Activated CD4-positive, alpha-beta memory T cell treated with anti-CD3 and anti-CD28 coated beads for 36 hours (primary cell): ENCODE results near the gene SMYD3. TPM values are rescaled to one million over a fixed set of nuclear protein-coding genes. Genes with fewer than 3 reads are reported as not detected.

Experiments used
- CTCF ChIA-PET: fragments of 350-600 bp; sonication (Branson Sonifier 250); formaldehyde crosslinking; loops from one replicate; lab custom pipeline; 2021; ENCODE audit warnings: antibody characterized with exemption, inconsistent platforms; lab: Charles Lee
- POLR2A ChIA-PET: fragments of 350-600 bp; sonication (Branson Sonifier 250); formaldehyde crosslinking; loops from one replicate; lab custom pipeline; 2021; ENCODE audit warnings: antibody characterized with exemption; lab: Charles Lee
- DNase-seq: peaks from one replicate; pipeline ENCODE4 v3.0.0-alpha.2; 2020
- H3K27ac Mint-ChIP-seq: one replicate; pipeline ENCODE4 v1.8.0; 2021; ENCODE audit warnings: mixed read lengths
- H3K27me3 Mint-ChIP-seq: one replicate; pipeline ENCODE4 v1.8.0; 2021; ENCODE audit warnings: mixed read lengths
- H3K36me3 Mint-ChIP-seq: one replicate; pipeline ENCODE4 v1.8.0; 2021; ENCODE audit warnings: mixed read lengths
- H3K4me1 Mint-ChIP-seq: one replicate; pipeline ENCODE4 v1.8.0; 2021; ENCODE audit warnings: low read depth, mixed read lengths
- H3K4me3 Mint-ChIP-seq: one replicate; pipeline ENCODE4 v1.8.0; 2021; ENCODE audit warnings: mild to moderate bottlenecking, mixed read lengths
- H3K9me3 Mint-ChIP-seq: one replicate; pipeline ENCODE4 v1.8.0; 2021; ENCODE audit warnings: mixed read lengths
- intact Hi-C: fragments of 100-400 bp; cut with micrococcal nuclease; formaldehyde crosslinking; loops from one replicate; pipeline ENCODE4 v1.15.1; 2023
- total RNA-seq, 2 experiments: library from RNA; stranded (reverse); gene quantifications; one replicate each; pipeline ENCODE4 v1.2.3, GENCODE V29; 2021

SMYD3 gene
- total RNA-seq, 2 experiments from 2014 or later = 16.6 to 20.2 TPM

- intact Hi-C loops = no loop called here
- Mint-ChIP-seq H3K27me3 (no peaks in the 10 kb centered on the region), H3K36me3 (peaks cover 2% of the 10 kb centered on the region), H3K4me1 (no peaks in the 10 kb centered on the region), H3K9me3 (no peaks in the 10 kb centered on the region), H3K4me3 (no peak overlapping the region), H3K27ac (no peak overlapping the region)
- ChIA-PET POLR2A (interaction anchor here (0.6 kb wide), 1 partner anchor 800 kb away, joined by 3 read pairs; no protein-coding TSS in a partner anchor), CTCF (no interaction called here)
- DNase-seq = no peak
These were observed 439.5 kb downstream of the SMYD3 start for GRCh38 chr1:246067432-246068216.

GRCh38 chr1:246066573-246066972, 440.5 kb downstream of the SMYD3 start:
- H3K36me3 Mint-ChIP-seq = peaks cover 2% of the 10 kb centered on the region
- no peaks in the 10 kb centered on the region for H3K27me3 Mint-ChIP-seq
- no peaks in the 10 kb centered on the region for H3K4me1 Mint-ChIP-seq
- ChIA-PET CTCF (no interaction called here), POLR2A (no interaction called here)
- no peak for DNase-seq
- no peak overlapping the region for H3K27ac Mint-ChIP-seq
- intact Hi-C loops = no loop called here
- H3K4me3 Mint-ChIP-seq = no peak overlapping the region
- no peaks in the 10 kb centered on the region for H3K9me3 Mint-ChIP-seq

- Mint-ChIP-seq H3K36me3 (peaks cover 2% of the 10 kb centered on the region), H3K4me3 (no peak overlapping the region), H3K9me3 (no peaks in the 10 kb centered on the region), H3K27me3 (no peaks in the 10 kb centered on the region), H3K4me1 (no peaks in the 10 kb centered on the region), H3K27ac (no peak overlapping the region)
- POLR2A ChIA-PET = no interaction called here
- DNase-seq = no peak
- intact Hi-C loops = no loop called here
- CTCF ChIA-PET = no interaction called here
These were observed 441.5 kb downstream of the SMYD3 start for GRCh38 chr1:246065592-246065991.

DNA sequence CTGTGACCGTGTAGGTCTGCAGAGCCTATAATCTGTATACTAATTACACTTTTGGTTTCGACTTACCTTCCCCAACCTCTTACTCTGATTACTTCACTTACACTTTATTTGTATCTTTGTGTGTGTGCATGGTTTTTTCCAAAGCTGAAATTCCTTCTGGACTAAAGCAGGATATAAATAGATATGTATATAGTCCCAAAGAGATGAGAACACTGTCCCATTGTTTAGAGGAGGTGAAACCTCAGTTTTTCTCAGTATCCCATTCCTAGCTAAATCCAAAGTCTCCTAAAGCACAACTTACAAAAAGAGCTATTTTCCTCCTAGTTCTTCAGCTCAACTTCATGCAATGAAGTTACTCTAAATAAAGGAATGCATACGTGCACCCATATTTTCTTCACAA, 442.2 kb downstream of the SMYD3 start:
- ChIA-PET POLR2A (no interaction called here), CTCF (no interaction called here)
- H3K27ac Mint-ChIP-seq = no peak overlapping the region
- peaks cover 2% of the 10 kb centered on the region for H3K36me3 Mint-ChIP-seq
- H3K27me3 Mint-ChIP-seq = no peaks in the 10 kb centered on the region
- intact Hi-C loops = no loop called here
- no peaks in the 10 kb centered on the region for H3K4me1 Mint-ChIP-seq
- no peak overlapping the region for H3K4me3 Mint-ChIP-seq
- H3K9me3 Mint-ChIP-seq = no peaks in the 10 kb centered on the region
- DNase-seq = no peak

DNA sequence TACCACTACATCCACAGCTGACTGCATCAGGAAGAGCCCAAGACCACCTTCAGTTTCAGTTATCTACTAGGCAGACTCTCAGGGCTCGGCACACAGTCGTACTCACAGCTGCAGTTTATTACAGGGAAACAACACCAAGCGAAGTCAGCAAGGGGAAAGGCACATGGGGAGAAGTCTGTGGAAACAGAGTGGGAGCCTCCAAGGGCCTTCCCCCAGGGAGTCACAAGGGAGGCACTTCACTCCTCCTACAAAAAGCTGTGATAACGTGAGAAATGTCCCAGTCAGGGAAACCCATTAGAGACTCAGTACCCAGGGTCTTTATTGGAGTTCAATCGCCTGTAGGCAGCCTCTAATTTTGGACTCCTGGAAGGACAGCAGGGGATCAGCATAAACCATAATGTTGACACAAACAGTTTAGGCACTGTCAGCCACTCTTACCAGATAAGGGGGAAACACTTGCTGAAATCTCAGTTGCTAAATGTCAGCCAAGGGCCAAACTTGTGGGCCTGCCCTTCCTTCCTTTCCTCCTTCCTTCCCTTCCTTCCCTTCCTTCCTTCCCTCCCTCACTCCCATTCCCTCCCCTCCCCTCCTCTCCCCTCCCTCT, 444.0 kb downstream of the SMYD3 start:
- Mint-ChIP-seq H3K36me3 (peaks cover 2% of the 10 kb centered on the region), H3K9me3 (no peaks in the 10 kb centered on the region), H3K4me1 (no peaks in the 10 kb centered on the region), H3K27ac (no peak overlapping the region), H3K27me3 (no peaks in the 10 kb centered on the region), H3K4me3 (no peak overlapping the region)
- DNase-seq = no peak
- ChIA-PET POLR2A (no interaction called here), CTCF (no interaction called here)
- intact Hi-C loops = no loop called here

GRCh38 chr1:246058466-246058865, 448.6 kb downstream of the SMYD3 start:
- DNase-seq = no peak
- Mint-ChIP-seq H3K4me1 (no peaks in the 10 kb centered on the region), H3K27me3 (no peaks in the 10 kb centered on the region), H3K36me3 (peaks cover 8% of the 10 kb centered on the region), H3K9me3 (peaks cover 10% of the 10 kb centered on the region), H3K27ac (no peak overlapping the region), H3K4me3 (no peak overlapping the region)
- intact Hi-C loops = no loop called here
- CTCF ChIA-PET = no interaction called here
- POLR2A ChIA-PET = interaction anchor here (0.6 kb wide), 1 partner anchor 19 kb away, joined by 3 read pairs; no protein-coding TSS in a partner anchor

- Mint-ChIP-seq H3K9me3 (peaks cover 10% of the 10 kb centered on the region), H3K27me3 (no peaks in the 10 kb centered on the region), H3K4me3 (no peak overlapping the region), H3K27ac (no peak overlapping the region), H3K4me1 (no peaks in the 10 kb centered on the region), H3K36me3 (peaks cover 16% of the 10 kb centered on the region)
- intact Hi-C loops = no loop called here
- ChIA-PET POLR2A (no interaction called here), CTCF (no interaction called here)
- DNase-seq = no peak
These were observed 454.5 kb downstream of the SMYD3 start for GRCh38 chr1:246052603-246053002.

DNA sequence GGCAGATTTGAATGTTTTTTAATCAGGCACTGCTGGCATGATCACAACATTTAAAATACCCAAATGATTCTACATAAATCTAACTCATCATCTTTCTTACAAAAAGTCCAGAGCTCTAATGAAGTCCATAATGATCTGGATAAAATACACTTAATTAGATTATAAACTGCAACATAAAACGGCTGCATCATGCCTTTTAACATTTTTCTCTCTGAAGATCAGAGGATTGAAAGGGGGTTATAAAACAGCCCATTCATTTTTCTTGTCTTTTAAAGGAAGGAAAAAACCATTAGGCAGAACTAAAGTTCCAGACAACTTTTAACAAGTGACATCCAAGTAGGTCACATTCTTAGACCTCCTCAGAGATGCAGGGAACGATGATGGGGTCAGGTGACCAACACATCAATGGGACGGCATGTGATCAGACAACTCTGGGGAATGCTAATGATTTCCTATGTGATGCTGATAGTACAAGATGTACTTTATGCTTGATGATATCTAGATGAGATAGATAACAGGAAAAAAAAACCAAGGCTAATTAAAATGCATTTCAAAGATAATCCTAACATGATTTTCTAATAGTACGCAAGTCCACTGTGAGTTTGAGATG, 455.1 kb downstream of the SMYD3 start:
- Mint-ChIP-seq H3K4me1 (no peaks in the 10 kb centered on the region), H3K4me3 (no peak overlapping the region), H3K36me3 (peaks cover 16% of the 10 kb centered on the region), H3K9me3 (peaks cover 10% of the 10 kb centered on the region), H3K27me3 (no peaks in the 10 kb centered on the region), H3K27ac (no peak overlapping the region)
- POLR2A ChIA-PET = no interaction called here
- CTCF ChIA-PET = no interaction called here
- intact Hi-C loops = no loop called here
- no peak for DNase-seq

GRCh38 chr1:246048693-246049092, 458.4 kb downstream of the SMYD3 start:
- intact Hi-C loops = no loop called here
- Mint-ChIP-seq H3K9me3 (peaks cover 2% of the 10 kb centered on the region), H3K27me3 (no peaks in the 10 kb centered on the region), H3K4me1 (no peaks in the 10 kb centered on the region), H3K4me3 (no peak overlapping the region), H3K36me3 (peaks cover 8% of the 10 kb centered on the region), H3K27ac (no peak overlapping the region)
- ChIA-PET POLR2A (no interaction called here), CTCF (no interaction called here)
- DNase-seq = no peak

DNA sequence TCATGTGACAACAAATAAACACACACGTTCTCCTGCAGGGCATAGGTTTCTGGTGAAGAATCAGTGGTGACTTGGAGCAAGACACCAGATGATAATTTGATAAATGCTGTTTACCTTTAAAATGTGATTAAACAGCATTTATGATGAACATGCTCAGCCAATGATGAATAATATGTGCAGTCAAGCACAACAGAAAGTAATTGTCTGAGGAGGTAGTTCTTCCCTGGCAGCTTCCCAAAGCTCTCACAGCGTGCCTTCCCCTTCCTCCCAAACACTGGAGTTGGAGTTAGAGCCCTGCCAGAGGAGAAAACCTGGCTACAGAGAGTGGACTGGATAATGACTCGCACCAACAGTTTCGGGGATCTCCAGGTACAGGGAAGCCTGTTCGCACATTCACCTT, 463.5 kb downstream of the SMYD3 start:
- no peaks in the 10 kb centered on the region for H3K4me1 Mint-ChIP-seq
- H3K27ac Mint-ChIP-seq = no peak overlapping the region
- CTCF ChIA-PET = no interaction called here
- intact Hi-C loops = no loop called here
- H3K9me3 Mint-ChIP-seq = peaks cover 2% of the 10 kb centered on the region
- no peaks in the 10 kb centered on the region for H3K36me3 Mint-ChIP-seq
- no peak for DNase-seq
- POLR2A ChIA-PET = no interaction called here
- no peak overlapping the region for H3K4me3 Mint-ChIP-seq
- H3K27me3 Mint-ChIP-seq = no peaks in the 10 kb centered on the region

- CTCF ChIA-PET = interaction anchor here (0.6 kb wide), 1 partner anchor 454 kb away, joined by 3 read pairs; no protein-coding TSS in a partner anchor
- POLR2A ChIA-PET = no interaction called here
- H3K27me3 Mint-ChIP-seq = no peaks in the 10 kb centered on the region
- no peaks in the 10 kb centered on the region for H3K4me1 Mint-ChIP-seq
- peaks cover 2% of the 10 kb centered on the region for H3K9me3 Mint-ChIP-seq
- no peak overlapping the region for H3K4me3 Mint-ChIP-seq
- intact Hi-C loops = no loop called here
- no peak for DNase-seq
- H3K27ac Mint-ChIP-seq = no peak overlapping the region
- H3K36me3 Mint-ChIP-seq = no peaks in the 10 kb centered on the region
These were observed 465.7 kb downstream of the SMYD3 start for GRCh38 chr1:246041360-246041759.

GRCh38 chr1:246040200-246040890, 466.7 kb downstream of the SMYD3 start:
- Mint-ChIP-seq H3K4me1 (no peaks in the 10 kb centered on the region), H3K36me3 (no peaks in the 10 kb centered on the region), H3K27me3 (no peaks in the 10 kb centered on the region), H3K27ac (no peak overlapping the region), H3K4me3 (no peak overlapping the region), H3K9me3 (no peaks in the 10 kb centered on the region)
- intact Hi-C loops = no loop called here
- DNase-seq = no peak
- POLR2A ChIA-PET = no interaction called here
- CTCF ChIA-PET = interaction anchor here (0.6 kb wide), 1 partner anchor 1741 kb away, joined by 3 read pairs; no protein-coding TSS in a partner anchor
